ENCODE data around the gene ADAM12.

The ADAM12 gene

GRCh38 chr10:126191192-126191591 is 197.1 kb downstream of the ADAM12 start:
- H3K27me3 ChIP-seq (ENCODE audit: control insufficient read depth, low read length): no peaks in the 10 kb centered on the region
- H4K20me1 ChIP-seq (ENCODE audit: control insufficient read depth, insufficient read depth, low read depth, low read length): no peaks in the 10 kb centered on the region
- TF ChIP-seq CTCF (IDR thresholded peaks at IDR 0.05; ENCODE audit: low read depth, low read length, poor library complexity, severe bottlenecking): no peak
- no peak for TF ChIP-seq EZH2phosphoT487 (IDR thresholded peaks at IDR 0.05; ENCODE audit: borderline replicate concordance, low read length)
- H3K79me2 ChIP-seq (ENCODE audit: control insufficient read depth, low read length): no peaks in the 10 kb centered on the region
- no peak overlapping the region for H3K4me2 ChIP-seq (ENCODE audit: low read length)
- no peaks in the 10 kb centered on the region for H3K36me3 ChIP-seq (ENCODE audit: control insufficient read depth, low read length)
- no peaks in the 10 kb centered on the region for H3K9me3 ChIP-seq (ENCODE audit: control insufficient read depth, insufficient read depth, low read length)
- H3K4me1 ChIP-seq (ENCODE audit: control insufficient read depth, low read length): no peaks in the 10 kb centered on the region
- H3K9me2 ChIP-seq (replicated peaks; ENCODE audit: control insufficient read depth, low read length): no peaks in the 10 kb centered on the region
- no peaks in the 10 kb centered on the region for H3F3A ChIP-seq (ENCODE audit: control insufficient read depth, insufficient read depth)
- no peak overlapping the region for H3K27ac ChIP-seq (ENCODE audit: low read depth, low read length)
- no peak overlapping the region for H3K4me3 ChIP-seq (ENCODE audit: low read length)

- Histone ChIP-seq H3K4me2 (ENCODE audit: low read length) (no peak overlapping the region), H3K4me1 (ENCODE audit: control insufficient read depth, low read length) (no peaks in the 10 kb centered on the region), H3K4me3 (ENCODE audit: low read length) (no peak overlapping the region), H3K79me2 (ENCODE audit: control insufficient read depth, low read length) (no peaks in the 10 kb centered on the region), H3K27ac (ENCODE audit: low read depth, low read length) (no peak overlapping the region), H3F3A (ENCODE audit: control insufficient read depth, insufficient read depth) (no peaks in the 10 kb centered on the region), H3K36me3 (ENCODE audit: control insufficient read depth, low read length) (no peaks in the 10 kb centered on the region), H3K9me3 (ENCODE audit: control insufficient read depth, insufficient read depth, low read length) (no peaks in the 10 kb centered on the region), H4K20me1 (ENCODE audit: control insufficient read depth, insufficient read depth, low read depth, low read length) (no peaks in the 10 kb centered on the region), H3K27me3 (ENCODE audit: control insufficient read depth, low read length) (no peaks in the 10 kb centered on the region), H3K9me2 (replicated peaks; ENCODE audit: control insufficient read depth, low read length) (no peaks in the 10 kb centered on the region)
- no peak for TF ChIP-seq EZH2phosphoT487 (IDR thresholded peaks at IDR 0.05; ENCODE audit: borderline replicate concordance, low read length)
- no peak for TF ChIP-seq CTCF (IDR thresholded peaks at IDR 0.05; ENCODE audit: low read depth, low read length, poor library complexity, severe bottlenecking)
Observed at GRCh38 chr10:126188679-126189200, 199.5 kb downstream of the ADAM12 start.

GRCh38 chr10:126187399-126187798 is 200.9 kb downstream of the ADAM12 start:
- Histone ChIP-seq H3K4me2 (ENCODE audit: low read length) (no peak overlapping the region), H3K27ac (ENCODE audit: low read depth, low read length) (no peak overlapping the region), H3K4me1 (ENCODE audit: control insufficient read depth, low read length) (no peaks in the 10 kb centered on the region), H3K27me3 (ENCODE audit: control insufficient read depth, low read length) (no peaks in the 10 kb centered on the region), H3K79me2 (ENCODE audit: control insufficient read depth, low read length) (no peaks in the 10 kb centered on the region), H3K36me3 (ENCODE audit: control insufficient read depth, low read length) (no peaks in the 10 kb centered on the region), H3K4me3 (ENCODE audit: low read length) (no peak overlapping the region), H3K9me2 (replicated peaks; ENCODE audit: control insufficient read depth, low read length) (no peaks in the 10 kb centered on the region), H3F3A (ENCODE audit: control insufficient read depth, insufficient read depth) (no peaks in the 10 kb centered on the region), H3K9me3 (ENCODE audit: control insufficient read depth, insufficient read depth, low read length) (no peaks in the 10 kb centered on the region), H4K20me1 (ENCODE audit: control insufficient read depth, insufficient read depth, low read depth, low read length) (no peaks in the 10 kb centered on the region)
- TF ChIP-seq EZH2phosphoT487 (IDR thresholded peaks at IDR 0.05; ENCODE audit: borderline replicate concordance, low read length) (no peak), CTCF (IDR thresholded peaks at IDR 0.05; ENCODE audit: low read depth, low read length, poor library complexity, severe bottlenecking) (no peak)

All from DOHH2 (cell line).